HG02759 (cell line): ENCODE results near the gene STK24.
A peak's percentile ranks its signal among the peaks of the same experiment; 100 is the strongest.

Experiments
- ATAC-seq: cut with Tn5 transposase; IDR thresholded peaks from one replicate; pipeline ENCODE4 v1.9.1; 2021; ENCODE audit warnings: mild to moderate bottlenecking, moderate library complexity; ENCODE audit not compliant: unreplicated experiment

The STK24 gene

GRCh38 chr13:98457053-98457452 is 119.9 kb downstream of the STK24 start:
- no peak for ATAC-seq

- ATAC-seq, result no peak
These were observed 120.5 kb downstream of the STK24 start for GRCh38 chr13:98456413-98456845.

- ATAC-seq, result no peak
These were observed 122.5 kb downstream of the STK24 start for GRCh38 chr13:98454389-98454881.

- ATAC-seq, result no peak
These were observed 123.8 kb downstream of the STK24 start for GRCh38 chr13:98452851-98453843.

GRCh38 chr13:98451676-98452470 is 125.0 kb downstream of the STK24 start:
- ATAC-seq, result no peak

- no peak for ATAC-seq
These were observed 126.3 kb downstream of the STK24 start for GRCh38 chr13:98450539-98451111.

- ATAC-seq, result no peak
These were observed 126.9 kb downstream of the STK24 start for GRCh38 chr13:98450026-98450425.

- no peak for ATAC-seq
These were observed 127.6 kb downstream of the STK24 start for GRCh38 chr13:98449273-98449672.

GRCh38 chr13:98448642-98448928 is 128.3 kb downstream of the STK24 start:
- no peak for ATAC-seq

GRCh38 chr13:98447881-98448641 is 128.8 kb downstream of the STK24 start:
- peak; percentile 36 for ATAC-seq

GRCh38 chr13:98447130-98447529 is 129.8 kb downstream of the STK24 start:
- ATAC-seq, result no peak

- no peak for ATAC-seq
These were observed 130.7 kb downstream of the STK24 start for GRCh38 chr13:98446234-98446621.

GRCh38 chr13:98445340-98446233 is 131.3 kb downstream of the STK24 start:
- peak; percentile 92 for ATAC-seq

GRCh38 chr13:98444381-98444780 is 132.5 kb downstream of the STK24 start:
- ATAC-seq, result no peak

GRCh38 chr13:98443800-98444325 is 133.0 kb downstream of the STK24 start:
- ATAC-seq, result no peak

GRCh38 chr13:98443329-98443728 is 133.6 kb downstream of the STK24 start:
- no peak for ATAC-seq

GRCh38 chr13:98442391-98443230 is 134.3 kb downstream of the STK24 start:
- no peak for ATAC-seq

GRCh38 chr13:98441056-98441676 is 135.7 kb downstream of the STK24 start:
- no peak for ATAC-seq
